Choroid plexus epithelial cell (primary cell): ENCODE measurements around the gene AFMID.
"Not testable (repeated sequence)": the region's sequence is repeated elsewhere in the genome, so short reads cannot be mapped to it uniquely, and the experiment has no call there.

Source experiments
- DNase-seq: peaks from one replicate; pipeline ENCODE4 v3.0.0-alpha.2; 2010; ENCODE audit warnings: low read depth
- H3K4me3 ChIP-seq: 2 replicates; pipeline ENCODE4 v1.5.1; 2011; ENCODE audit warnings: low read depth, mild to moderate bottlenecking, control low read depth, low read length, moderate library complexity
- CTCF ChIP-seq: conservative IDR thresholded peaks from 2 replicates; pipeline ENCODE4 v1.5.1; 2011; ENCODE audit warnings: low read depth, mild to moderate bottlenecking, control low read depth, inconsistent platforms, low read length, moderate library complexity

The AFMID gene

GRCh38 chr17:78252111-78252634 is 65.0 kb downstream of the AFMID start:
- no peak overlapping the region for H3K4me3 ChIP-seq
- DNase-seq: no peak
- TF ChIP-seq CTCF: no peak

GRCh38 chr17:78252701-78253635 is 65.8 kb downstream of the AFMID start:
- H3K4me3 ChIP-seq: no peak overlapping the region
- no peak for DNase-seq
- TF ChIP-seq CTCF: no peak

- peak overlapping the region; percentile 96 for H3K4me3 ChIP-seq
- DNase-seq: not testable (repeated sequence)
These were observed 66.4 kb downstream of the AFMID start for GRCh38 chr17:78253636-78253945.

- TF ChIP-seq CTCF: no peak
- peak overlapping the region; percentile 96 for H3K4me3 ChIP-seq
- peak; percentile 88 for DNase-seq
These were observed 66.9 kb downstream of the AFMID start for GRCh38 chr17:78253946-78254672.

- no peak overlapping the region for H3K4me3 ChIP-seq
- no peak for TF ChIP-seq CTCF
- DNase-seq: no peak
These were observed 68.0 kb downstream of the AFMID start for GRCh38 chr17:78255029-78255656.

- no peak for TF ChIP-seq CTCF
- DNase-seq: no peak
These were observed 69.0 kb downstream of the AFMID start for GRCh38 chr17:78255953-78256706.

More at GRCh38 chr17:78255953-78256706, 69.0 kb downstream of the AFMID start:
- H3K4me3 ChIP-seq: no peak overlapping the region
